ENCODE data around the gene SEC11C.

The SEC11C gene

GRCh38 chr18:59101830-59102414 lies 37.8 kb upstream of the SEC11C start:
- Histone ChIP-seq H3K4me1 (no peaks in the 10 kb centered on the region), H3K9me3 (no peaks in the 10 kb centered on the region), H3K4me3 (no peak overlapping the region), H3K36me3 (no peaks in the 10 kb centered on the region), H3K27ac (no peak overlapping the region), H3K27me3 (peaks cover 0 to 3% of the 10 kb centered on the region in 2 donors)
- TF ChIP-seq, protein P1, sequence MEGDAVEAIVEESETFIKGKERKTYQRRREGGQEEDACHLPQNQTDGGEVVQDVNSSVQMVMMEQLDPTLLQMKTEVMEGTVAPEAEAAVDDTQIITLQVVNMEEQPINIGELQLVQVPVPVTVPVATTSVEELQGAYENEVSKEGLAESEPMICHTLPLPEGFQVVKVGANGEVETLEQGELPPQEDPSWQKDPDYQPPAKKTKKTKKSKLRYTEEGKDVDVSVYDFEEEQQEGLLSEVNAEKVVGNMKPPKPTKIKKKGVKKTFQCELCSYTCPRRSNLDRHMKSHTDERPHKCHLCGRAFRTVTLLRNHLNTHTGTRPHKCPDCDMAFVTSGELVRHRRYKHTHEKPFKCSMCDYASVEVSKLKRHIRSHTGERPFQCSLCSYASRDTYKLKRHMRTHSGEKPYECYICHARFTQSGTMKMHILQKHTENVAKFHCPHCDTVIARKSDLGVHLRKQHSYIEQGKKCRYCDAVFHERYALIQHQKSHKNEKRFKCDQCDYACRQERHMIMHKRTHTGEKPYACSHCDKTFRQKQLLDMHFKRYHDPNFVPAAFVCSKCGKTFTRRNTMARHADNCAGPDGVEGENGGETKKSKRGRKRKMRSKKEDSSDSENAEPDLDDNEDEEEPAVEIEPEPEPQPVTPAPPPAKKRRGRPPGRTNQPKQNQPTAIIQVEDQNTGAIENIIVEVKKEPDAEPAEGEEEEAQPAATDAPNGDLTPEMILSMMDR (IDR thresholded peaks at IDR 0.05) = no peak
- DNase-seq = no peak
- intact Hi-C loops (cut with DNase I; ENCODE audit: low total_unique reads) = no loop called here

DNA sequence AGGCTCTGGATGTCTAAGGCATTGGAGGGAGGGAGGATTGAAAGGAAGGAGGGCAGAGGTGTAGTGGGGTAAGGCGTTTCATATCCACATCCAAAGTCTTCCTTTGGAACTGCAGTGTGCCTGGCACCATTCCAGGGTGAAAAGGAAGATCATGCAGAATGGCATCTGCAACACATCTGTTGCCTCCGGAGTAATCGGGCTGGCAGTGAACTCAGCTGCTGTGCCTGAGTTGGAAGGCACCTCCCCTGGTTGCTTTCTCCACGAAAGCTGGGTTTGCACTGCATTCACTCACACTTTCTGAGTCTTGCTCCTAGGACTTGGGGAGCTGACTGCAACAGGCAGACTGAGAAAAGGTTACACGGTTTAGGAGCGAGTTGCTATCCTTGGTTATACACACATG lies 30.3 kb upstream of the SEC11C start:
- Histone ChIP-seq H3K9me3 (no peaks in the 10 kb centered on the region), H3K4me1 (no peaks in the 10 kb centered on the region), H3K36me3 (no peaks in the 10 kb centered on the region), H3K4me3 (no peak overlapping the region), H3K27ac (no peak overlapping the region), H3K27me3 (peaks cover 0 to 32% of the 10 kb centered on the region in 2 donors)
- TF ChIP-seq, protein P1 (IDR thresholded peaks at IDR 0.05) = no peak
- DNase-seq = no peak
- intact Hi-C loops (cut with DNase I; ENCODE audit: low total_unique reads) = no loop called here

- Histone ChIP-seq H3K36me3 (no peaks in the 10 kb centered on the region), H3K9me3 (no peaks in the 10 kb centered on the region), H3K27ac (no peak overlapping the region), H3K4me3 (no peak overlapping the region), H3K27me3 (peaks cover 0 to 30% of the 10 kb centered on the region in 2 donors), H3K4me1 (no peaks in the 10 kb centered on the region)
- TF ChIP-seq, protein P1 (IDR thresholded peaks at IDR 0.05) = no peak
- intact Hi-C loops (cut with DNase I; ENCODE audit: low total_unique reads) = no loop called here
- DNase-seq = no peak
Measured at GRCh38 chr18:59114160-59114559, 25.5 kb upstream of the SEC11C start.

DNA sequence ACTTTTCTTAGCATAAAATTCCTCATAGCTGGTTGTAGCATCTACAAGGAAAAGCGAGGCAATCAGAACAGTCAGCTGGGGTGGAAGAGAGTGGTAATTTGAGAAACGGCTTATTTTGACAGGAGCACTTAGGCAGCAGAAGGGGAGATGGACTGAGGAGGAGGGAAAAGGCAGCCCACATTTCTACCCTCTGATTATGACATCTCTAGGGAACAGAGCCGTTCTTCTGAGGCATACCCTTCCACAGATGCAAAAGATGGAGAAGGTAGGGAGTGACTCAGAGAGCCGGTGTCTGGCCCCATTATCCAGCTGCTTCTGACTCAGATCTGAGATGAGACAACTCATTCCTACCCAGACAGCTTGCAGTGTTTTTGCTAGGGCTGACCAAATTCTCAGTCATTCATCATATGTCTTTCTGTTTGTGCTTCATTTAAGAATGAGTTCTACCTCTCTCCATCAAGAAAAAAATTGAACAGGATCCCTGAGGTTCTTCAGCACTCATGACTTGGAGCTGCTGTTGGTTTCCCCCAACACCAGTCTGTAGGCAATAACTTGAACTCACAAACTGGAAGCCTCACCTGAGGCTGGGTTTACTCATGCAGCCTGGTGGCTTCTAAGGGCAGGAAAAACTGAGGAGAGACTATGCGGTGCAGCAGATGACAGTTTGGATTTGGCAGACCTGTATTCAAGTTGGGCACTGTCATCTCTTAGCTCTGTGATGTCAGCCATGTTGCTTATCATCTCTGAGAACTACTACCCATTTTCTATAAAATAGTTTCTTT lies 15.9 kb upstream of the SEC11C start:
- Histone ChIP-seq H3K4me3 (no peak overlapping the region), H3K27ac (no peak overlapping the region), H3K27me3 (peaks cover 0 to 5% of the 10 kb centered on the region in 2 donors), H3K9me3 (no peaks in the 10 kb centered on the region), H3K4me1 (no peaks in the 10 kb centered on the region), H3K36me3 (no peaks in the 10 kb centered on the region)
- no peak for DNase-seq
- TF ChIP-seq, protein P1 (IDR thresholded peaks at IDR 0.05) = no peak
- intact Hi-C loops (cut with DNase I; ENCODE audit: low total_unique reads) = no loop called here

DNA sequence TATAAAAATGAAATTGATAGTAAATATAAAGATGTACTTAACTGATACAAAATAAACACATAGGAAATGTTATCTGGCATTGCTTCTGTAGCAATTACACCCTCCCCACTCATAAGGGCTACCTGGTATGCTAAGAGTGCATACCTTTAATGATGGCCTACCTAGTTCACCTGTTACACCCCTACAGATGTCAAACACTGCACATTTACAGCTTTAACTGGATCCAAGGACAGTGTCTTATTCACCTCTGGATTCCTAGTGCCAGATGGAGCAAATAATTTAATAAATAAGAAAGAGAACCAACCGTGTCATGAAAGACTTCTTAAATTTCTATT lies 15.3 kb upstream of the SEC11C start:
- Histone ChIP-seq H3K9me3 (no peaks in the 10 kb centered on the region), H3K4me3 (no peak overlapping the region), H3K4me1 (no peaks in the 10 kb centered on the region), H3K27ac (no peak overlapping the region), H3K27me3 (peaks cover 0 to 8% of the 10 kb centered on the region in 2 donors), H3K36me3 (no peaks in the 10 kb centered on the region)
- TF ChIP-seq, protein P1 (IDR thresholded peaks at IDR 0.05) = no peak
- no peak for DNase-seq
- intact Hi-C loops (cut with DNase I; ENCODE audit: low total_unique reads) = no loop called here

All from tibial artery (tissue), 4 donors.